Measurements from ENCODE around the gene PRPF19. TPM values are rescaled to one million over a fixed set of nuclear protein-coding genes. Genes with fewer than 3 reads are reported as not detected.

The PRPF19 gene
- total and polyA plus RNA-seq, 10 of the 15 experiments (the other 5 are each of a cell fraction or from before 2014, with no cell fraction given), result 8.7 to 170 (median 61.3) TPM

DNA sequence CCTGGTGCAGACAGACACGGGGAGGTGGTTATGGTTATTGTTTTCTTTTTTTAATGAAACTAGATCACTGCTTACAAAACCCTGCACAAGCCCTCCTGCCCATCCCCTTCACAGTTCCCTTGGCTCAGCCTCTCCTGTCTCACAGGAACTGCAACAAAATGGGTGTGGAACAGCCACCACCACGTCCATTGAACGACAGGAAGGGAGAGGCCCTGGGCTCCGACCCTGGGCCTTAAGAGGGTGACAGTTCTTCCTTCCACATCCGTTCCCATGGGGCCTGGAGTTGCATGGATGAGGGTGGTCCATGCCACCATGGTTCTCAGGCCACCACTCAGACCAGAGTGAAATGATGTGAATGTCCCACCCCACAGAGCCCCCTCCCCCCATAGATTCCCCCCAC lies 15.7 kb downstream of the PRPF19 start:
- no peak overlapping the region for H3K9ac ChIP-seq (ENCODE audit: control insufficient read depth, insufficient read depth, low read length)
- TF ChIP-seq CBFB (IDR thresholded peaks at IDR 0.05; ENCODE audit: low read depth) (no peak), MTA2 (IDR thresholded peaks at IDR 0.05; ENCODE audit: low read depth) (no peak), ZNF24 (IDR thresholded peaks at IDR 0.05) (no peak), HDAC6 (IDR thresholded peaks at IDR 0.05; ENCODE audit: unreplicated experiment) (no peak), RCOR1 (conservative IDR thresholded peaks at IDR 0.05; ENCODE audit: low read depth, low read length) (no peak), NFYB (IDR thresholded peaks at IDR 0.05; ENCODE audit: insufficient read depth, low read depth, low read length) (no peak), MEF2A (IDR thresholded peaks at IDR 0.05; ENCODE audit: insufficient read depth, low read depth, low read length) (no peak), CREB1 (IDR thresholded peaks at IDR 0.05; ENCODE audit: low read depth) (no peak), YY1 (IDR thresholded peaks at IDR 0.05; ENCODE audit: low read depth, low read length) (no peak), SPI1 (IDR thresholded peaks at IDR 0.05; ENCODE audit: borderline replicate concordance, insufficient read depth, low read depth, low read length) (no peak), ZNF384 (IDR thresholded peaks at IDR 0.05; ENCODE audit: borderline replicate concordance, low read depth, low read length) (no peak)
- TF ChIP-seq, protein P1, sequence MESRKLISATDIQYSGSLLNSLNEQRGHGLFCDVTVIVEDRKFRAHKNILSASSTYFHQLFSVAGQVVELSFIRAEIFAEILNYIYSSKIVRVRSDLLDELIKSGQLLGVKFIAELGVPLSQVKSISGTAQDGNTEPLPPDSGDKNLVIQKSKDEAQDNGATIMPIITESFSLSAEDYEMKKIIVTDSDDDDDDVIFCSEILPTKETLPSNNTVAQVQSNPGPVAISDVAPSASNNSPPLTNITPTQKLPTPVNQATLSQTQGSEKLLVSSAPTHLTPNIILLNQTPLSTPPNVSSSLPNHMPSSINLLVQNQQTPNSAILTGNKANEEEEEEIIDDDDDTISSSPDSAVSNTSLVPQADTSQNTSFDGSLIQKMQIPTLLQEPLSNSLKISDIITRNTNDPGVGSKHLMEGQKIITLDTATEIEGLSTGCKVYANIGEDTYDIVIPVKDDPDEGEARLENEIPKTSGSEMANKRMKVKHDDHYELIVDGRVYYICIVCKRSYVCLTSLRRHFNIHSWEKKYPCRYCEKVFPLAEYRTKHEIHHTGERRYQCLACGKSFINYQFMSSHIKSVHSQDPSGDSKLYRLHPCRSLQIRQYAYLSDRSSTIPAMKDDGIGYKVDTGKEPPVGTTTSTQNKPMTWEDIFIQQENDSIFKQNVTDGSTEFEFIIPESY (IDR thresholded peaks at IDR 0.05), result no peak
- TF ChIP-seq, protein P2, sequence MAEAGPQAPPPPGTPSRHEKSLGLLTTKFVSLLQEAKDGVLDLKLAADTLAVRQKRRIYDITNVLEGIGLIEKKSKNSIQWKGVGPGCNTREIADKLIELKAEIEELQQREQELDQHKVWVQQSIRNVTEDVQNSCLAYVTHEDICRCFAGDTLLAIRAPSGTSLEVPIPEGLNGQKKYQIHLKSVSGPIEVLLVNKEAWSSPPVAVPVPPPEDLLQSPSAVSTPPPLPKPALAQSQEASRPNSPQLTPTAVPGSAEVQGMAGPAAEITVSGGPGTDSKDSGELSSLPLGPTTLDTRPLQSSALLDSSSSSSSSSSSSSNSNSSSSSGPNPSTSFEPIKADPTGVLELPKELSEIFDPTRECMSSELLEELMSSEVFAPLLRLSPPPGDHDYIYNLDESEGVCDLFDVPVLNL (IDR thresholded peaks at IDR 0.05; ENCODE audit: low read depth, low read length), result no peak
- TF ChIP-seq, protein P3, sequence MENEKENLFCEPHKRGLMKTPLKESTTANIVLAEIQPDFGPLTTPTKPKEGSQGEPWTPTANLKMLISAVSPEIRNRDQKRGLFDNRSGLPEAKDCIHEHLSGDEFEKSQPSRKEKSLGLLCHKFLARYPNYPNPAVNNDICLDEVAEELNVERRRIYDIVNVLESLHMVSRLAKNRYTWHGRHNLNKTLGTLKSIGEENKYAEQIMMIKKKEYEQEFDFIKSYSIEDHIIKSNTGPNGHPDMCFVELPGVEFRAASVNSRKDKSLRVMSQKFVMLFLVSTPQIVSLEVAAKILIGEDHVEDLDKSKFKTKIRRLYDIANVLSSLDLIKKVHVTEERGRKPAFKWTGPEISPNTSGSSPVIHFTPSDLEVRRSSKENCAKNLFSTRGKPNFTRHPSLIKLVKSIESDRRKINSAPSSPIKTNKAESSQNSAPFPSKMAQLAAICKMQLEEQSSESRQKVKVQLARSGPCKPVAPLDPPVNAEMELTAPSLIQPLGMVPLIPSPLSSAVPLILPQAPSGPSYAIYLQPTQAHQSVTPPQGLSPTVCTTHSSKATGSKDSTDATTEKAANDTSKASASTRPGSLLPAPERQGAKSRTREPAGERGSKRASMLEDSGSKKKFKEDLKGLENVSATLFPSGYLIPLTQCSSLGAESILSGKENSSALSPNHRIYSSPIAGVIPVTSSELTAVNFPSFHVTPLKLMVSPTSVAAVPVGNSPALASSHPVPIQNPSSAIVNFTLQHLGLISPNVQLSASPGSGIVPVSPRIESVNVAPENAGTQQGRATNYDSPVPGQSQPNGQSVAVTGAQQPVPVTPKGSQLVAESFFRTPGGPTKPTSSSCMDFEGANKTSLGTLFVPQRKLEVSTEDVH (IDR thresholded peaks at IDR 0.05; ENCODE audit: low read depth, partially characterized antibody), result no peak
- in situ Hi-C loops (cut with MboI) (loop anchor here (5.0 kb wide), 1 partner anchor 118 kb away; no protein-coding TSS in a partner anchor), intact Hi-C loops (cut with micrococcal nuclease; ENCODE audit: unreplicated experiment) (no loop called here)
- H3K27ac ChIP-seq (ENCODE audit: control insufficient read depth, insufficient read depth), result no peak overlapping the region
- no peak for FAIRE-seq
- RAD21 ChIA-PET (ENCODE audit: unreplicated experiment), result no interaction called here
- peaks cover 9 to 26% of the 10 kb centered on the region in 2 experiments for H3K36me3 ChIP-seq (ENCODE audit: control insufficient read depth in 2 of 2, insufficient read depth in 2 of 2, low read length in 1 of 2)
- CTCF ChIA-PET, result interaction anchor here (4.2 to 7.1 kb wide), 2 partner anchors 9 to 59 kb away, joined by 51 to 108 read pairs; no protein-coding TSS in a partner anchor
- 50% methylated on average over 5 of the region's 5 CpGs for WGBS (ENCODE audit: insufficient coverage, insufficient replicate concordance, low lambda C conversion rate, missing lambda C conversion rate)
- H3K9me3 ChIP-seq (replicated peaks; ENCODE audit: control insufficient read depth, insufficient read depth, low read length), result no peaks in the 10 kb centered on the region
- DNase-seq (ENCODE audit: low read depth, low spot score), result no peak
- SMC1A ChIA-PET (ENCODE audit: uncharacterized antibody, unreplicated experiment), result no interaction called here
- H3K79me2 ChIP-seq (ENCODE audit: control insufficient read depth, insufficient read depth, low read length), result no peaks in the 10 kb centered on the region
- no peak for ATAC-seq
- POLR2A ChIA-PET, result interaction anchor here (0.6 kb wide), 2 partner anchors 41 to 115 kb away, joined by 3 to 5 read pairs; no protein-coding TSS in a partner anchor
- no peak overlapping the region for H2AFZ ChIP-seq (ENCODE audit: control insufficient read depth, low read depth, low read length)
- no peaks in the 10 kb centered on the region for H4K20me1 ChIP-seq (ENCODE audit: control insufficient read depth, insufficient read depth)
- H3K4me2 ChIP-seq (ENCODE audit: control insufficient read depth, insufficient read depth), result no peak overlapping the region
- no peak overlapping the region for H3K4me3 ChIP-seq
- H3K4me1 ChIP-seq (ENCODE audit: control insufficient read depth, insufficient read depth, low read length), result no peaks in the 10 kb centered on the region
- H3K27me3 ChIP-seq (replicated peaks in 1 of 2; ENCODE audit: control insufficient read depth in 2 of 2, insufficient read depth in 2 of 2, low read length in 1 of 2), result no peaks in the 10 kb centered on the region
- BruUV-seq (replicated peaks), result no TSS peak

Data from GM12878 (cell line).